ENCODE results near the gene FUT1.
"Not testable (repeated sequence)": the region's sequence is repeated elsewhere in the genome, so short reads cannot be mapped to it uniquely, and the experiment has no call there.

Gene FUT1

GRCh38 chr19:48768171-48768753 is 15.8 kb upstream of the FUT1 start:
- not testable (repeated sequence) for DNase-seq

- not testable (repeated sequence) for DNase-seq
Observed at GRCh38 chr19:48765816-48766215, 13.4 kb upstream of the FUT1 start.

- no peak for DNase-seq
Observed at GRCh38 chr19:48760504-48761205, 8.2 kb upstream of the FUT1 start.

GRCh38 chr19:48757741-48758144 is 5.3 kb upstream of the FUT1 start:
- no peak for DNase-seq

- DNase-seq = no peak
Observed at GRCh38 chr19:48757089-48757675, 4.7 kb upstream of the FUT1 start.

DNA sequence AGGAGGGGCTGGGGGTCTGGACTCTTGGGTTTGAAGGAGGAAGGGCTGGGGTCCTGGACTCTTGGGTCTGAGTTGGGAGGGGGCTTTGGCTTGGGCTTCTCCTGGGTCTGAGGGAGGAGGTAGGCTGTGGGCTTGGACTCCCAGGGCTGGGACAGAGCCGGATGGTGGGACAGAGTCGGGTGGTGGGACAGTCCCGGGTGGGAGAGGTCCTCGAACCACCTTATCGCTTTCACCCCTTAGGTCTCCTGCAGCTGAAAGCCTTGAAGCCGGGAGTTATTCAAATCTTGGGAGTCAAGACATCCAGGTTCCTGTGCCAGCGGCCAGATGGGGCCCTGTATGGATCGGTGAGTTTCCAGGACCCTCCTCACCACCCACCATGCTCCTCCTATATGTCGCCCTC is 4.2 kb upstream of the FUT1 start:
- DNase-seq = no peak

- no peak for DNase-seq
Observed at GRCh38 chr19:48756212-48756611, 3.8 kb upstream of the FUT1 start.

DNA sequence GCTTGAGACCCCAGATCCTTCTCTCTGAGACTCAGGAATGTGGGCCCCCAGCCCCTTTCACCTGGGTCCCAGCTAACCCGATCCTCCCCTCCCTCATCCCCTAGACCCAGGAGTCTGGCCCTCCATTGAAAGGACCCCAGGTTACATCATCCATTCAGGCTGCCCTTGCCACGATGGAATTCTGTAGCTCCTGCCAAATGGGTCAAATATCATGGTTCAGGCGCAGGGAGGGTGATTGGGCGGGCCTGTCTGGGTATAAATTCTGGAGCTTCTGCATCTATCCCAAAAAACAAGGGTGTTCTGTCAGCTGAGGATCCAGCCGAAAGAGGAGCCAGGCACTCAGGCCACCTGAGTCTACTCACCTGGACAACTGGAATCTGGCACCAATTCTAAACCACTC is 3.3 kb upstream of the FUT1 start:
- DNase-seq = no peak

DNA sequence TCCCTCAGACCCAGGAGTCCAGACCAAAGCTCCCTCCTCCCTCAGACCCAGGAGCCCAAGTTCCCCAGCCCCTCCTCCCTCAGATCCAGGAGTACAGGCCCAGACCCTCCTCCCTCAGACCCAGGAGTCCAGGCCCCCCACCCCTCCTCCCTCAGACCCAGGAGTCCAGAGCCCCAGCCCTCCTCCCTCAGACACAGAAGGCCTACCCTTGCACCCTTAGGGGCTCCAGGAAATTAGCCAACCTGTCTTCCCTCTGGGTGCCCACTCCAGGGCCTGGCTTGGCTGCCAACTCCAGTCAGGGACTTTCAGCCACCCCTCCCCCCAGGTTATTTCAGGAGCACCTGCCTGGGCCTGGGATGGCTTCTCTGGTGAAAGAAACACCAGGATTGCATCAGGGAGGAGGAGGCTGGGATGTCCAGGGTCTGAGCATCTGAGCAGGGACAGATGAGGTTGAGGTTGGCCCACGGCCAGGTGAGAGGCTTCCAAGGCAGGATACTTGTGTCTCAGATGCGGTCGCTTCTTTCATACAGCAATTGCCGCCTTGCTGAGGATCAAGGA is 2.7 kb upstream of the FUT1 start, which contains the start of gene FGF21:
Gene FGF21 (plus strand): TSS at position 441 of the 558 bp plus-strand sequence. CDS start 713 bp downstream, outside the sequence.
- no peak for DNase-seq

DNA sequence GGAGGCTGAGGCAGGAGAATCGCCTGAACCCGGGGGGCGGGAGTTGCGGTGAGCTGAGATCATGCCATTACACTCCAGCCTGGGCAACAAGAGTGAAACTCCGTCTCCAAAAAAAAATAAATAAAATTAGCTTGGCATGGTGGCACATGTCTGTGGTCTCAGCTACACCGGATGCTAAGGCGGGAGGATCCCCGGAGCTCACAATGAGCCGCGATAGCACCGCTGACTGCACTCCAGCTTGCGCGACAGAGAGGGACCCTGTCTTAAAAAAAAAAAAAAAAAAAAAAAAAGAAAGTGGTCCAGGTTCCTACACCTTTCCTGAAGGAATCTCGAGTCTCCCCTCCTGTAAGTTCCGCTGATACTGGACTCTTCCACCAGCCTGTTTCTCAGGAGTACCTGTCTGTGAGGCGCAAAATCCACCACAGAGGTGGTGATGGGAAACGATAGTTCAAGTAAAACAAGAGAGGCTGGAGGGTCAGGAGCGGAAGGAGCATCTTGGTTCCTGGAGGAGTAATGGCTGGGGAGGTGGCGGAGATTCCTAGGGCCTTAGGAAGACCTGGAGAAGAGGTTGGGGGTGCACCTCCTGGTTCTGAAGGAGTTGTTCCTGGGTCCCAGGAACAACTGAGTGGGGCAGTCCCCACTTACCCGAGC is 471 bp downstream of the FUT1 start:
- no peak for DNase-seq

DNA sequence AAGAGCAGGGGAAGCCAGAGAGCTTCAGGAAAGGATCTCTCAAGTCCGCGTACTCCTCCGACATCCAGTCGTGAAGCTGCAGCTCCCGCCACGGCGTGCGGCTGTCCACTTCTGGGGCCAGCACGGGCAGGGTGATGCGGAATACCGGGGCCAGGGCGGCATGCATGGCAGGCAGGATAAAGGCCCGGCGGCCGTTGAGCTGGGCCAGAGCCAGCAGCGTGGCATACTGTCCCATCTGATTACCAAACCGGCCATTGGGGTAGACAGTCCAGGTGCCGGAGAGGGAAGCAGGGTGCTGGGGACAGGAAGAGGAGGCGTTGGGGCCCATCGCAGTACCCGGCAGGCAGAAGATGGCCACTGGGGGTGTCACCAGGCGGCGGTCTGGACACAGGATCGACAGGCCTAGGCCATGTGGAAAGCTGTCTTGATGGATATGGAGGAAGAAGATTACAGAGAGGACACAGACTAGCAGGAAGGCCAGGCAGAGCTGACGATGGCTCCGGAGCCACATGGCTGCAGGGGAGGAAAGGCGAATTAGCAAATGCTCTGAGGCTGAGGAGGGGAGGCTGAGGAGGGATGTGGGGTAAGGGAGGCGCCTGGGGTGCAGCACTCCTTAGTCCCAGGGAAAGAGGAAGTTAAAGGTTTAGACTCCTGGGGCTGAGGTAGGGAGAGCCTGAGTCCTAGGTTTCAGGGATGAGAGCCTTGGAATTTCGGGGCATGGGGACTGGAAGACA is 1.5 kb downstream of the FUT1 start:
- no peak for DNase-seq

GRCh38 chr19:48750351-48750750 is 2.1 kb downstream of the FUT1 start:
- DNase-seq = no peak

DNA sequence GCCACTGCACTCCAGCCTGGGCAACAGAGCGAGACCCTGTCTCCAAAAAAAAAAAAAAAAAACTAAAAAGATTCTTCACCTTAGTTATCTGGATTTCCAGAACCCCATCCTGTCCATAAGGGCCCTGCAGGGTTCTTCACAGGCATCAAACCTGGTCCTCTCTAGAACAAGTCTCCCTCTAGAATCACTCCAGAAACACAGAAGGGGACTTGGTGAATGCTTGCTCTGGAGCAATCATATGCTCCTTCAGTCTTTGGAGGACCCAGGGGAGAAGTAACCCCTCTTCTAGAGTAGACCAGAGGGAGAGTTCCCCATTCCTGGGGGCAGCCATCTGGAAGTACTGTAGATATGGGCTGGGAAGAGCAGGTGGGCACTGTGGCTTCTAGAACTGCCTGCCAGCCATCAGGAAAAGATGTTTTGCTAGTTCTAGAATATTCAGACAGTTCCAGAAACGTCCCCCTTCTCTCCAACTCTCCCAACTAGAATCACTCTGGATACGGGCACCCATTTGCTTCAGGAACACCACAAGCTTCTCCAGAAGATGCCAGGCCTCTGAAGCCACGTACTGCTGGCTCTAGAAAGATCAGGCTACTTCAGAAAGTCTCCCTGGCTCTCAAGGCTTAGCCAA is 2.8 kb downstream of the FUT1 start:
- DNase-seq = no peak

DNA sequence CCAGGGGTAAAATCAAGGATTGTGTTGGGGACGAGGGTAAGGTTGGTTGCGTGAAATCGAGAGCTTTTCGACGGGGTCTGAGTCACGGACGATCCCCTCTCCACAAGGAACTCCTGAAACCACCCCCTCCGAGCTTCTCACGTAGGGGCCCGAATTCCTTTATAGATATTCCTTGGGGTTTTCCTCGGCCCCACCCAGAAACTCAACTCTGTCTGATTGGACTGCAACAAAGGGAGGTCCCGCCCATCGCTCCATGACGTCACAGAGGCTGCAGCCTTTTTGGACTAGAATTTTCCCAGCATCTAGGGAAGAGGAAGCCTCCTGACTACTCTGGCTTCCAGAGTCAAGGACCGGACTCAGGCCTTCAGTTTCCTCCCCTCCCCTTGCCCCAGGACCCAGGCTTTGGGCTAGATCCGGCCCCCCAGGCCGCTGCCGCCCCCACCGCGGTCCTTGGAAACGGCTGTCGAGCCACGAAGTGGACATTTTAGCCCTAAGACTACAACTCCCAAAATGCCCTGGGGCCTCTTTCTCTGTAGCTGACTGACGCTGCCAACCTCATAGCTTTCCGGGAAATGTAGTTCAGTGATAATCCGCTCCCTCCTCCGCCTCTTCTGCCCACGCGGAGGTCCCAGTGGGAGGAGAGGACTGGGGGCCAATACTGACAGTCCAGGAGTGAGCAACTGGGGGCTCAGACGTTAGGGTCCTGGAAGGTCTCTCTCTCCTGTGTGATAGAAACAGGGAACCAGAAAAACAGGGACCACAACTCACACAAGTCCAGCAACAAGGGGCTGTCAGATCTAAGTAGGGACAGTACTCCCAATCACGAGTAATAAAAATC is 5.5 kb downstream of the FUT1 start, which contains the start of gene IZUMO1:
Gene IZUMO1 (minus strand): TSS at position 172 of the 838 bp plus-strand sequence. CDS start 1,050 bp downstream, outside the sequence.
- no peak for DNase-seq

- DNase-seq = no peak
Observed at GRCh38 chr19:48746110-48746509, 6.3 kb downstream of the FUT1 start.

GRCh38 chr19:48745208-48745995 is 7.0 kb downstream of the FUT1 start:
- DNase-seq = no peak

- DNase-seq = no peak
Observed at GRCh38 chr19:48742096-48742495, 10.3 kb downstream of the FUT1 start.

DNA sequence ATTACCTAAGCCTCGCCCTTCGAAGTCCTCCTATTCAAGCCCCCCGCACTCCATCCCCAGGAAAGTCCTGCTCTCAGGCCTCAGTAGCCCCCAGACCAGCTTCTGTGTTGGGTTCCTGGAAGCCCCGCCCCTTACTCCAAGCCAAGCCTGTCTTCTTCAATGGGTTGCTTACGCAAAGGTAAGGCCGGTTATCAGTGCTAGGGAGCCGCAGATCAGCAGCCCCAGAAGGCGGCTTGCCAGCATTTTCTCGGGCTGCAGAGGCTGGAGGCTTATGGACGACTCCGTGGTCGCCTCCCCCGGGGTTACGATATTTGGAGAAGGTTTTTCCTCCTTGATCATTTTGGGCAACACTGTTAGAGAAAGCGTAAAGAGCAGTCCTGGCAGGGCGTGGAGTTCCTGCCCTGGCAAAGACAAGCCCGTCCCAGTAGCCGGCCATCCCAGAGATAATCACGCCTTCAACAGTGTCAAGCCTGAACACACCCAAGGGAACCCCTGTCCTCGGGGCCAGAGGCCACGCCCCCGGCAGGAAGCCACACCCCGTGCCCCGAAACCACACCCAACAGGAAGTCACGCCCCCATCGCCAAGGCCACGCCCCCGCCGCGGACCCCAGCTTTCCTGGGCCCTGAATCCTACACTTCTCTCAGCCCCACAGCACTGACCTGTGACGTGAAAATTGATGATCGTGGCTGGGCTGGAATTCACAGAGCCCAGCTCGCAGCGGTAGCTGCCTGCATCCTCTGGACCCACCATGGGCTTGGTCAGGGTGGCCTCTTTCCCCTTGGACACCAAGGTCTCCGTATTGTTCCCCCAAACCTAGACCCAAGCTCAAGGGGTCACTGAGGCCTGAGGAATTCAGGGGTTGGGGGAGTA is 11.1 kb downstream of the FUT1 start:
- DNase-seq = no peak

Measured in GF-D8 (cell line).